GM23338 (cell line): ENCODE results near the gene MPHOSPH10. TPM values are rescaled to one million over a fixed set of nuclear protein-coding genes. Genes with fewer than 3 reads are reported as not detected.

Experiments
- ATAC-seq: fragments of 200-7000 bp; cut with Tn5 transposase; 3 replicates; pipeline ENCODE4 v1.9.1; 2020
- DNase-seq: peaks from one replicate; pipeline ENCODE4 v3.0.0-alpha.2; 2015; ENCODE audit warnings: low spot score
- H2AFZ ChIP-seq: fragments of 200-600 bp; sonication (generic); 2 replicates; pipeline ENCODE4 v1.8.0; 2016; ENCODE audit warnings: antibody characterized with exemption, mild to moderate bottlenecking, moderate library complexity
- H3F3A ChIP-seq: fragments of 200-600 bp; sonication (generic); replicated peaks from 2 replicates; pipeline ENCODE4 v1.8.0; 2017; ENCODE audit warnings: antibody characterized with exemption, mixed run types, low read depth
- H3K27ac ChIP-seq: fragments of 200-600 bp; sonication (generic); 2 replicates; pipeline ENCODE4 v1.6.1; 2016; ENCODE audit warnings: low read depth
- H3K27me3 ChIP-seq: fragments of 200-600 bp; sonication (generic); 2 replicates; pipeline ENCODE4 v1.8.0; 2016; ENCODE audit warnings: mild to moderate bottlenecking, mixed run types, moderate library complexity; ENCODE audit not compliant: insufficient read depth
- H3K36me3 ChIP-seq: fragments of 200-600 bp; sonication (generic); 2 replicates; pipeline ENCODE4 v1.8.0; 2016; ENCODE audit warnings: mild to moderate bottlenecking; ENCODE audit not compliant: insufficient read depth
- H3K4me1 ChIP-seq: fragments of 200-600 bp; sonication (generic); 2 replicates; pipeline ENCODE4 v1.8.0; 2016; ENCODE audit warnings: mild to moderate bottlenecking, moderate library complexity; ENCODE audit not compliant: insufficient read depth
- H3K4me2 ChIP-seq: fragments of 200-600 bp; sonication (generic); 2 replicates; pipeline ENCODE4 v1.7.1; 2017; ENCODE audit warnings: mixed run types
- H3K4me3 ChIP-seq: fragments of 200-600 bp; sonication (generic); 2 replicates; pipeline ENCODE4 v1.6.1; 2016; ENCODE audit warnings: mixed run types
- H3K79me2 ChIP-seq: fragments of 200-600 bp; sonication (generic); replicated peaks from 2 replicates; pipeline ENCODE4 v1.8.0; 2017; ENCODE audit warnings: mild to moderate bottlenecking; ENCODE audit not compliant: insufficient read depth
- H3K9me2 ChIP-seq: fragments of 200-600 bp; sonication (generic); 2 replicates; pipeline ENCODE4 v1.8.0; 2017; ENCODE audit not compliant: insufficient read depth
- H4K20me1 ChIP-seq: fragments of 200-600 bp; sonication (generic); replicated peaks from 2 replicates; pipeline ENCODE4 v1.8.0; 2017; ENCODE audit warnings: mild to moderate bottlenecking; ENCODE audit not compliant: insufficient read depth
- H3K27ac Mint-ChIP-seq: 2 replicates; pipeline ENCODE4 v1.8.0; 2020; ENCODE audit warnings: inconsistent platforms, mild to moderate bottlenecking, moderate library complexity, mixed read lengths
- H3K27me3 Mint-ChIP-seq: 3 replicates; pipeline ENCODE4 v1.8.0; 2022; ENCODE audit warnings: low read depth, mild to moderate bottlenecking, moderate library complexity, mixed read lengths, inconsistent platforms; ENCODE audit not compliant: insufficient read depth, poor library complexity
- H3K36me3 Mint-ChIP-seq: 3 replicates; pipeline ENCODE4 v1.8.0; 2021; ENCODE audit warnings: low read depth, mild to moderate bottlenecking, inconsistent platforms, moderate library complexity, mixed read lengths
- H3K4me1 Mint-ChIP-seq: 3 replicates; pipeline ENCODE4 v1.8.0; 2020; ENCODE audit warnings: mild to moderate bottlenecking, inconsistent platforms, mixed read lengths
- H3K4me3 Mint-ChIP-seq: 3 replicates; pipeline ENCODE4 v1.8.0; 2021; ENCODE audit warnings: moderate library complexity, mild to moderate bottlenecking, inconsistent platforms, mixed read lengths
- H3K9me3 Mint-ChIP-seq: 3 replicates; pipeline ENCODE4 v1.8.0; 2020; ENCODE audit warnings: moderate library complexity, mild to moderate bottlenecking, inconsistent platforms, mixed read lengths
- CREB1 ChIP-seq: fragments of 250-450 bp; sonication (Bioruptor Pico); IDR thresholded peaks from 2 replicates; pipeline ENCODE4 v1.5.0; 2020; ENCODE audit warnings: low read depth, mild to moderate bottlenecking, moderate library complexity
- CTCF ChIP-seq, 2 experiments: fragments of 200-600 bp in 1 of 2; sonication (generic) in 1 of 2; conservative IDR thresholded peaks; 2 replicates each; pipeline versions ENCODE4 v1.5.1 to v1.6.1; 2016 to 2017; ENCODE audit warnings: antibody characterized with exemption in 2 of 2, low read depth in 2 of 2, mild to moderate bottlenecking in 2 of 2, moderate library complexity in 1 of 2
- ETS1 ChIP-seq: IDR thresholded peaks from 2 replicates; pipeline ENCODE4 v1.6.1; 2016; ENCODE audit warnings: antibody characterized with exemption
- POLR2AphosphoS5 ChIP-seq: IDR thresholded peaks from 2 replicates; pipeline ENCODE4 v1.6.1; 2016; ENCODE audit warnings: antibody characterized with exemption, low read depth
- REST ChIP-seq: IDR thresholded peaks from one replicate; pipeline ENCODE4 v1.6.1; 2018; ENCODE audit warnings: antibody characterized with exemption; ENCODE audit not compliant: unreplicated experiment
- ZNF462 ChIP-seq: fragments of 250-450 bp; sonication (Bioruptor Pico); IDR thresholded peaks from 2 replicates; pipeline ENCODE4 v1.5.0; 2020; ENCODE audit warnings: mild to moderate bottlenecking, moderate library complexity
- long read RNA-seq: library from polyadenylated mRNA; unstranded; transcript quantifications from one replicate; pipeline ENCODE4 v2.0.0, GENCODE V29; 2020; ENCODE audit not compliant: unreplicated experiment
- polyA plus RNA-seq: library from polyadenylated mRNA; unstranded; fragments of >200 nt; fragmentation: Nextera tagmentation; extraction: Ambion mirVana; gene quantifications from 2 replicates; pipeline ENCODE4 v1.2.1, GENCODE V29; 2016
- total RNA-seq: library from RNA; depleted of rRNA; stranded (reverse); fragments of >200 nt; shearing (Covaris generic); gene quantifications from 2 replicates; pipeline ENCODE4 v1.2.3, GENCODE V29; 2014; rRNA removed

MPHOSPH10 gene
- total RNA-seq (23.8 and 24.9 TPM in 2 replicates), polyA plus RNA-seq (53.7 and 64.8 TPM in 2 replicates)
- long read RNA-seq, partial matches to known transcripts: 25 of 29 reads
- long read RNA-seq, other reads (novel, unspliced or antisense): 0 of 29 reads

GRCh38 chr2:71130152-71130904 lies at the start of gene MPHOSPH10, which contains the start of gene MCEE:
Gene MPHOSPH10 (plus strand): TSS chr2:71130634. CDS start chr2:71130666, 32 bp downstream.
Gene MCEE (minus strand): TSS chr2:71130229. CDS start chr2:71130219, 10 bp downstream.
- H3K9me2 ChIP-seq: no peaks in the 10 kb centered on the region
- Mint-ChIP-seq H3K36me3 (peaks cover 15% of the 10 kb centered on the region; the same call in 2 of the 3 replicates), H3K9me3 (no peaks in the 10 kb centered on the region), H3K27ac (peak within 1 kb of the TSS; percentile 97; the same call in 1 of the 2 replicates), H3K27me3 (peaks cover 5% of the 10 kb centered on the region), H3K4me1 (peaks cover 2% of the 10 kb centered on the region; the same call in 1 of the 3 replicates), H3K4me3 (no peak within 1 kb of the TSS)
- peak within 1 kb of the TSS; percentile 89 for H3K27ac ChIP-seq
- DNase-seq (peak; percentile 96), ATAC-seq (peak; percentile 93)
- H3K27me3 ChIP-seq: no peaks in the 10 kb centered on the region
- peaks cover 9% of the 10 kb centered on the region for H4K20me1 ChIP-seq
- TF ChIP-seq POLR2AphosphoS5 (peak; percentile 76), CREB1 (peak; percentile 70), REST (peak; percentile 60), ZNF462 (CRISPR knock-in tag) (no peak), CTCF (conservative IDR thresholded peaks at IDR 0.05; ENCODE audit: low read depth in 2 of 2) (0 out of 4 replicates have a peak, but pooled peaks of 1 of the 2 experiments have one; percentile 8), ETS1 (peak; percentile 28; the same call in 1 of the 2 replicates)
- peak within 1 kb of the TSS; percentile 65 for H3K4me3 ChIP-seq
- peak within 1 kb of the TSS; percentile 96 for H2AFZ ChIP-seq
- H3K4me2 ChIP-seq: peak within 1 kb of the TSS; percentile 94
- H3K4me1 ChIP-seq: peaks cover 9% of the 10 kb centered on the region
- H3F3A ChIP-seq: no peaks in the 10 kb centered on the region
- peaks cover 53% of the 10 kb centered on the region for H3K79me2 ChIP-seq
- H3K36me3 ChIP-seq: peaks cover 22% of the 10 kb centered on the region
